Uterus (tissue), 2 donors: ENCODE measurements around the gene TPRKB.

Experiments used
- CTCF ChIP-seq, 4 experiments: fragments of 200-600 bp in 2 of 4; fragments of 450-650 bp in 2 of 4; sonication (generic) in 2 of 4; IDR thresholded peaks; one replicate each; pipeline ENCODE4 v1.5.1; 2016 to 2019; ENCODE audit warnings: antibody characterized with exemption in 4 of 4, mild to moderate bottlenecking in 2 of 4, moderate library complexity in 1 of 4
- POLR2A ChIP-seq, 2 donors: fragments of 450-650 bp; IDR thresholded peaks; one replicate each; pipeline ENCODE4 v1.6.1; 2016; ENCODE audit warnings: antibody characterized with exemption in 2 of 2, mild to moderate bottlenecking in 1 of 2, moderate library complexity in 1 of 2

GRCh38 chr2:73704285-73704684 is 32.9 kb downstream of the TPRKB start:
- TF ChIP-seq CTCF (IDR thresholded peaks at IDR 0.05) (no peak), POLR2A (IDR thresholded peaks at IDR 0.05) (no peak)
